Measurements from ENCODE around the gene KANSL1. TPM values are rescaled to one million over a fixed set of nuclear protein-coding genes. Genes with fewer than 3 reads are reported as not detected.

Gene KANSL1
- polyA plus RNA-seq, 3 donors: 3.1 to 31.9 (median 4.6) TPM

- Histone ChIP-seq H3K4me2 (replicated peaks; ENCODE audit: extremely low read depth, low read length, poor library complexity, severe bottlenecking) (no peak overlapping the region), H3K36me3 (replicated peaks in 1 of 2; ENCODE audit: control insufficient read depth in 1 of 2, insufficient read depth in 2 of 2, low read length in 2 of 2) (no peaks in the 10 kb centered on the region), H2AFZ (ENCODE audit: insufficient read depth, low read depth, low read length, poor library complexity, severe bottlenecking) (no peak overlapping the region), H3K9ac (ENCODE audit: insufficient read depth, low read length, poor library complexity, severe bottlenecking) (no peak overlapping the region), H3K9me3 (replicated peaks in 1 of 2; ENCODE audit: control insufficient read depth in 1 of 2, insufficient read depth in 1 of 2, low read length in 2 of 2) (no peaks in the 10 kb centered on the region), H3K79me2 (ENCODE audit: insufficient read depth, low read length) (no peaks in the 10 kb centered on the region), H3K4me1 (ENCODE audit: control insufficient read depth in 1 of 2, insufficient read depth in 2 of 2, low read length in 2 of 2) (no peaks in the 10 kb centered on the region), H3K4me3 (replicated peaks in 1 of 3; ENCODE audit: low read depth in 2 of 3, low read length in 3 of 3) (no peak overlapping the region), H3K27ac (ENCODE audit: low read depth in 1 of 2, low read length in 2 of 2) (no peak overlapping the region), H3K27me3 (ENCODE audit: control insufficient read depth in 2 of 2, insufficient read depth in 2 of 2, low read length in 2 of 2) (no peaks in the 10 kb centered on the region), H4K20me1 (ENCODE audit: insufficient read depth, low read length) (no peaks in the 10 kb centered on the region)
- H3K27me3 Mint-ChIP-seq (ENCODE audit: low read depth in 3 of 3): peaks cover 0 to 10% (median 2%) of the 10 kb centered on the region in 3 donors
- intact Hi-C loops (cut with micrococcal nuclease): no loop called here
- 95% methylated on average over 6 of the region's 9 CpGs for WGBS (ENCODE audit: insufficient coverage)
- H3K4me3 Mint-ChIP-seq: no peak overlapping the region
- TF ChIP-seq CTCF (IDR thresholded peaks at IDR 0.05): no peak
- H3K9me3 Mint-ChIP-seq: no peaks in the 10 kb centered on the region
- no peaks in the 10 kb centered on the region for H3K4me1 Mint-ChIP-seq
- DNase-seq: no peak
- H3K36me3 Mint-ChIP-seq: no peaks in the 10 kb centered on the region
- H3K27ac Mint-ChIP-seq: no peak overlapping the region
These were observed 195.6 kb downstream of the KANSL1 start for GRCh38 chr17:45997624-45998023.

- H3K27me3 Mint-ChIP-seq (ENCODE audit: low read depth in 3 of 3): peaks cover 0 to 10% (median 2%) of the 10 kb centered on the region in 3 donors
- 84% methylated on average over 9 of the region's 13 CpGs for WGBS (ENCODE audit: insufficient coverage)
- intact Hi-C loops (cut with micrococcal nuclease): no loop called here
- no peak overlapping the region for H3K27ac Mint-ChIP-seq
- H3K9me3 ChIP-seq (replicated peaks in 1 of 2; ENCODE audit: control insufficient read depth in 1 of 2, insufficient read depth in 1 of 2, low read length in 2 of 2): no peaks in the 10 kb centered on the region
- H4K20me1 ChIP-seq (ENCODE audit: insufficient read depth, low read length): no peaks in the 10 kb centered on the region
- no peaks in the 10 kb centered on the region for H3K4me1 ChIP-seq (ENCODE audit: control insufficient read depth in 1 of 2, insufficient read depth in 2 of 2, low read length in 2 of 2)
- no peak for TF ChIP-seq CTCF (IDR thresholded peaks at IDR 0.05)
- no peak overlapping the region for H3K9ac ChIP-seq (ENCODE audit: insufficient read depth, low read length, poor library complexity, severe bottlenecking)
- no peaks in the 10 kb centered on the region for H3K36me3 ChIP-seq (replicated peaks in 1 of 2; ENCODE audit: control insufficient read depth in 1 of 2, insufficient read depth in 2 of 2, low read length in 2 of 2)
- no peaks in the 10 kb centered on the region for H3K27me3 ChIP-seq (ENCODE audit: control insufficient read depth in 2 of 2, insufficient read depth in 2 of 2, low read length in 2 of 2)
- no peaks in the 10 kb centered on the region for H3K9me3 Mint-ChIP-seq
- H2AFZ ChIP-seq (ENCODE audit: insufficient read depth, low read depth, low read length, poor library complexity, severe bottlenecking): no peak overlapping the region
- no peak overlapping the region for H3K4me2 ChIP-seq (replicated peaks; ENCODE audit: extremely low read depth, low read length, poor library complexity, severe bottlenecking)
- no peaks in the 10 kb centered on the region for H3K79me2 ChIP-seq (ENCODE audit: insufficient read depth, low read length)
- H3K36me3 Mint-ChIP-seq: no peaks in the 10 kb centered on the region
- no peak for DNase-seq
- no peak overlapping the region for H3K27ac ChIP-seq (ENCODE audit: low read depth in 1 of 2, low read length in 2 of 2)
- no peak overlapping the region for H3K4me3 Mint-ChIP-seq
- H3K4me3 ChIP-seq (replicated peaks in 1 of 3; ENCODE audit: low read depth in 2 of 3, low read length in 3 of 3): no peak overlapping the region
- H3K4me1 Mint-ChIP-seq: no peaks in the 10 kb centered on the region
These were observed 196.1 kb downstream of the KANSL1 start for GRCh38 chr17:45997166-45997565.

Data from CD14-positive monocyte (primary cell).